GM20000 (cell line): ENCODE results near the gene ENOX1.

Source experiments
- DNase-seq: peaks from one replicate; pipeline ENCODE4 v3.0.0; 2012; ENCODE audit warnings: low spot score
- TF ChIP-seq, protein P1 (sequence below): IDR thresholded peaks from 2 replicates; pipeline ENCODE4 v1.5.1; 2012; ENCODE audit warnings: mild to moderate bottlenecking, control low read depth; ENCODE audit errors: extremely low read depth, missing control alignments

ENOX1 gene

DNA sequence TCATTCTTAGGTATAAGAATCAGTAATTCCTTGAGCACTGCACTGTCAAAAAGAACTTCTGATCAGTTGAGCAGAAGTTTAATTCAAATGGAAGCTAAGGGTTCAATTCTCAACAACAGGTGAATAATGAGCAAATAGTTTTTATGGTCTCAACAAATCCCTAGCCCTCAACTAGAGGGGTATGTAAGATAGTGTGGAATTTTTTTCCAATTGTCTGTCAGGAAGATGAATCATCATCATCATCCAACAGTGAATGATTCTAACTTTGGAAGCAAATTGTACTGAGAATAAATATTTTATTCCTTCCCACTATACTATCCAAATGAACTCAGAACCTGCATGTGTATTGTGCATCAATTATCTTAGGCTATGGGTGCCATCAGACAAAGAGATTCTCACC, 372.7 kb downstream of the ENOX1 start:
- DNase-seq, result no peak
- TF ChIP-seq, protein P1, sequence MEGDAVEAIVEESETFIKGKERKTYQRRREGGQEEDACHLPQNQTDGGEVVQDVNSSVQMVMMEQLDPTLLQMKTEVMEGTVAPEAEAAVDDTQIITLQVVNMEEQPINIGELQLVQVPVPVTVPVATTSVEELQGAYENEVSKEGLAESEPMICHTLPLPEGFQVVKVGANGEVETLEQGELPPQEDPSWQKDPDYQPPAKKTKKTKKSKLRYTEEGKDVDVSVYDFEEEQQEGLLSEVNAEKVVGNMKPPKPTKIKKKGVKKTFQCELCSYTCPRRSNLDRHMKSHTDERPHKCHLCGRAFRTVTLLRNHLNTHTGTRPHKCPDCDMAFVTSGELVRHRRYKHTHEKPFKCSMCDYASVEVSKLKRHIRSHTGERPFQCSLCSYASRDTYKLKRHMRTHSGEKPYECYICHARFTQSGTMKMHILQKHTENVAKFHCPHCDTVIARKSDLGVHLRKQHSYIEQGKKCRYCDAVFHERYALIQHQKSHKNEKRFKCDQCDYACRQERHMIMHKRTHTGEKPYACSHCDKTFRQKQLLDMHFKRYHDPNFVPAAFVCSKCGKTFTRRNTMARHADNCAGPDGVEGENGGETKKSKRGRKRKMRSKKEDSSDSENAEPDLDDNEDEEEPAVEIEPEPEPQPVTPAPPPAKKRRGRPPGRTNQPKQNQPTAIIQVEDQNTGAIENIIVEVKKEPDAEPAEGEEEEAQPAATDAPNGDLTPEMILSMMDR, result no peak

DNA sequence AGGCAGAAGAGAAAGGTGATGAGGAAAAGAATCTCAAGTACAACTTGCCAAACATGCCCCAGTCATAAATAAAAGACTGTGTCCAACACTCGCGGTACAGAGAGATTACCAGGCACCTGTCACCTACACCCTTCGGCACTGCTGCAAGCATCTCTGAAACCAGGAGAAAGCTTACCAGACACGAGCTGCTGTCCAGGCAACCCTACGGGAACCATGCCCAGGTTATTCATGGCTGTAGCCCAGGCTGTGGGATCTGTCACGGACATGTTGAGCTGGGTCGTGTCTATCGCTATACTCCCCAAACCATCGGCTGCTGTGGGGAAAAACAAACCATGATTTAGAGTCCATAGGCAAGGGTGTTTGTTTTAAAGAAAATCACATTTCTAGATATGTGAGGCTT, 375.0 kb downstream of the ENOX1 start:
- TF ChIP-seq, protein P1, result no peak
- no peak for DNase-seq

DNA sequence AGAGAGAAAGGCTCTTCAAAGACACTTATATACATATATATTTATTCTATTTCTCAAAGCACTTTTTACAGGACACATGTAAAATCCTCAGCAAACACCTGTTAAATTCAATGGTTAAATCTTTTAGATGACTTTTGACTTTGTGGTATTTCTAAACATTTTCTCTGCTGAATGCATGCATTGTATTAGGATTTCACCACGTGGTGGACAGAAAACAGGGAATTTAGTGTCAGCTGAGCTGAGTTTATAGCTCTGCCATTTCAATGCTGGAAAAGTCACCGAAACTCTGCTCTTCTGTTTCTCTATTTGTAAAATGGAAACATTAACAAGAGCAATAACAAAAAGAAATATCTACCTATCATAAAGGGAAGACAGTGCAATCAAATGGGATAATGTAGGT, 375.6 kb downstream of the ENOX1 start:
- no peak for DNase-seq
- TF ChIP-seq, protein P1, result no peak

DNA sequence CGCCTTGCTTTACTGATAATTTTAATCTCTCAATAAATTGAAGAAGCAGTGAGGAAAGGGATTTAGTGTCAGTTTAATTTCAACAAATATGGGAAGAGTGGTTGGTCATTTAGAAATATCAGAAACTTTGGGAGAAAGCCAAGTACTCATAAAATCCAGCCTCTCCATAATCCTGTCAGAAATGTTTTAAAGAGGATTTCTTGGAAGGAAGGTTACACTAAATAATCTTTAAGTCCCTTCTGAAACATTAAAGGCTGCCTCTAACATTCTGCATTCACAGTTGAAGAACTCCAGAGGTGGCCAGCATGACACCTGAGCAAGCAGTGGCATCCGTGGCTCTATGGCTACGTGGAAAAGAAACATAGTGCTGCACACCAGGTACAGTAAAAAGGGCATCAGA, 378.5 kb downstream of the ENOX1 start:
- DNase-seq, result no peak
- TF ChIP-seq, protein P1, result no peak

DNA sequence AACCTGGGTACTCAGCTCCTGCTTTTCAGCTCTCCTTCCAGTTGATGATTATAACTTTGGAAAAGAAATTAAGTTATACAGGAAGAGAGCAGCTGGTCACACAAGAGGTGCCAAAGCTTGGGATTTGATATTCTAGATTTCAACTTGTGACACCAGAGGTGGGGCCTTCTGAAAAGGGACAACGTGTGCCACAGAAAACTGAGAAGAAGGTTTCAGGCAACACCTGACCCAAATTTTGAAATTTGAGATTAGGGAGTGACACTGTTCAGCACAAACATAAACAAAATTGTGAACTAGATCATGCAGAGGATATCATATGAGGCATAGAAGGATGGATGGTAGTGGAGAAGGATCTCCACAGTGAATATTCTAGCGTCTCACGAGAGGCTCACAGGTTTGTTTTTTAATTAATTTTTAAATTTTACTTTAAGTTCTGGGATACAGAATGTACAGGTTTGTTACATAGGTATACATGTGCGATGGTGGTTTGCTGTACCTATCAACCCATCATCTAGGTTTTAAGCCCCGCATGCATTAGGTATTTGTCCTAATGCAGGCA, 379.7 kb downstream of the ENOX1 start:
- TF ChIP-seq, protein P1, result no peak
- no peak for DNase-seq

DNA sequence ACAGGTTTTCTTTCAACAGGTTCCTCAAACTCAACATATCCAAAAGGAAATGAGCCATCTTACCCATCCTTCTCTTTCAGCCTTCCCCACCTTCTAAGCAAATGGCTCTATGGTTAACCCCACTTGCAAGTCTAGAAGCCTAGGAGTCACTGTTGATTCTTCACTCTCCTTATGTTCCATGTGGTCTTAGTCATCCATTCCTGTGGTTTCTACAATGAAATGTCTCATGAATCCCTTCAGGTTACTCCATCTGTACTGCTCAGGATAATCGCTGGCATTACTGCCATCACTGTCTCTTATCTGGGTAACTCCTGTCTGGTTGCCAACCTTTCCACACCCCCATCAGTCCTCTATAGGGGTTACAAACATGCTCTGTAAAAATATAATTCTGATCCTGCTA, 381.3 kb downstream of the ENOX1 start:
- DNase-seq, result no peak
- TF ChIP-seq, protein P1, result no peak

DNA sequence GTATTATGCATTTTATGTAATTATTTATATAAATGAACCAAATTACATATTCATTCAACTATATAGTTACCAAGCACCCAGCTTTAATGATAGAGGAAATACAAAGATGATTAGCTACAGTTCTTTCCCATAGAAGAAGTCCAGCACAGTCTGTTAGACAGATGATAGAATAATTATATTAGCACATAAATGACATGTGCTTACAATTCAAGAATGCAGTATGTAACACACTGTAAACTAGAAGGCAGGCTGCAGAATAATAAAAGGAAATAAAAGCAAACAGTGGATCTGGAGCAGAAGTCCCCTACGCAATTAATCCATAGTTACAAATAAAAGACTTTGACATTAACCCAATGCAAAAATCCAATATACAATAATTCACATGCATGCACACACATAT, 384.4 kb downstream of the ENOX1 start:
- DNase-seq, result no peak
- TF ChIP-seq, protein P1, result no peak
